Breast epithelium (tissue), 3 donors: ENCODE measurements around the gene CLIP2.

Experiments
- CTCF ChIP-seq, 3 donors: fragments of 450-650 bp; IDR thresholded peaks; one replicate each; pipeline ENCODE4 v1.5.1; 2016 to 2017; ENCODE audit warnings: antibody characterized with exemption in 3 of 3, mild to moderate bottlenecking in 3 of 3, moderate library complexity in 3 of 3
- POLR2A ChIP-seq: fragments of 450-650 bp; IDR thresholded peaks from one replicate; pipeline ENCODE4 v1.6.1; 2016; ENCODE audit warnings: antibody characterized with exemption, mild to moderate bottlenecking, moderate library complexity

- TF ChIP-seq CTCF (IDR thresholded peaks at IDR 0.05) (no peak), POLR2A (no peak)
Measured at GRCh38 chr7:74337926-74338325, 48.7 kb downstream of the CLIP2 start.
